Smooth muscle cell (in vitro differentiated cells): ENCODE measurements around the gene HDAC4. TPM values are rescaled to one million over a fixed set of nuclear protein-coding genes. Genes with fewer than 3 reads are reported as not detected.

Experiments
- DNase-seq: peaks from one replicate; lab custom pipeline; 2025; ENCODE audit not compliant: unreplicated experiment; lab: John Stamatoyannopoulos, UW
- H2AFZ ChIP-seq: fragments of 200-600 bp; sonication (generic); 2 replicates; pipeline ENCODE4 v1.6.0; 2016; ENCODE audit warnings: antibody characterized with exemption, low read depth, mild to moderate bottlenecking
- H3F3A ChIP-seq: fragments of 200-600 bp; sonication (generic); 2 replicates; pipeline ENCODE4 v1.6.0; 2017; ENCODE audit warnings: antibody characterized with exemption, low read depth
- H3K27ac ChIP-seq: fragments of 200-600 bp; sonication (generic); 2 replicates; pipeline ENCODE4 v1.5.1; 2016; ENCODE audit warnings: low read depth, mild to moderate bottlenecking
- H3K27me3 ChIP-seq: fragments of 200-600 bp; sonication (generic); 2 replicates; pipeline ENCODE4 v1.6.1; 2016; ENCODE audit warnings: low read depth, mild to moderate bottlenecking
- H3K36me3 ChIP-seq: fragments of 200-600 bp; sonication (generic); 2 replicates; pipeline ENCODE4 v1.5.1; 2016; ENCODE audit warnings: low read depth
- H3K4me1 ChIP-seq: fragments of 200-600 bp; sonication (generic); 2 replicates; pipeline ENCODE4 v1.5.1; 2016; ENCODE audit warnings: low read depth
- H3K4me2 ChIP-seq: fragments of 200-600 bp; sonication (generic); 2 replicates; pipeline ENCODE4 v1.6.0; 2016; ENCODE audit warnings: mild to moderate bottlenecking
- H3K4me3 ChIP-seq: fragments of 200-600 bp; sonication (generic); 2 replicates; pipeline ENCODE4 v1.5.1; 2016; ENCODE audit warnings: mild to moderate bottlenecking
- H3K79me2 ChIP-seq: fragments of 200-600 bp; sonication (generic); 2 replicates; pipeline ENCODE4 v1.6.0; 2016; ENCODE audit warnings: low read depth, mild to moderate bottlenecking
- H3K9ac ChIP-seq: fragments of 200-600 bp; sonication (generic); 2 replicates; pipeline ENCODE4 v1.6.0; 2016; ENCODE audit warnings: low read depth
- H3K9me3 ChIP-seq: fragments of 200-600 bp; sonication (generic); replicated peaks from 2 replicates; pipeline ENCODE4 v1.5.1; 2016; ENCODE audit warnings: low read depth
- H4K20me1 ChIP-seq: fragments of 200-600 bp; sonication (generic); 2 replicates; pipeline ENCODE4 v1.6.0; 2016; ENCODE audit warnings: low read depth
- WGBS: methylation state at CpG from one replicate; pipeline ENCODE4 v1.1.7; 2016; ENCODE audit warnings: low lambda C conversion rate; 5-methylcytosine and 5-hydroxymethylcytosine counted together
- polyA plus RNA-seq: library from polyadenylated mRNA; unstranded; fragments of >200 nt; fragmentation: Nextera tagmentation; extraction: Ambion mirVana; gene quantifications from 2 replicates; pipeline ENCODE4 v1.2.1, GENCODE V29; 2016
- total RNA-seq: library from RNA; depleted of rRNA; stranded (reverse); fragments of >200 nt; gene quantifications from 2 replicates; pipeline ENCODE4 v1.2.3, GENCODE V29; 2014
- TF ChIP-seq, protein P1 (sequence below): fragments of 200-600 bp; sonication (generic); IDR thresholded peaks from 2 replicates; pipeline ENCODE4 v1.5.1; 2017; ENCODE audit warnings: borderline replicate concordance, mild to moderate bottlenecking, antibody characterized with exemption; ENCODE audit not compliant: insufficient read depth, poor library complexity, severe bottlenecking

Gene HDAC4
- total and polyA plus RNA-seq, 2 experiments from 2014 or later: 6.2 to 35.7 TPM

GRCh38 chr2:239365782-239366435, 34.9 kb downstream of the HDAC4 start:
- H3K9ac ChIP-seq: no peak overlapping the region
- H3K4me3 ChIP-seq: no peak overlapping the region
- no peak for DNase-seq
- no peak overlapping the region for H2AFZ ChIP-seq
- H4K20me1 ChIP-seq: peaks cover 96% of the 10 kb centered on the region
- no peaks in the 10 kb centered on the region for H3K36me3 ChIP-seq
- H3K9me3 ChIP-seq: no peaks in the 10 kb centered on the region
- no peaks in the 10 kb centered on the region for H3F3A ChIP-seq
- H3K27ac ChIP-seq: no peak overlapping the region
- peaks cover 5% of the 10 kb centered on the region for H3K4me1 ChIP-seq
- no peaks in the 10 kb centered on the region for H3K27me3 ChIP-seq
- TF ChIP-seq, protein P1, sequence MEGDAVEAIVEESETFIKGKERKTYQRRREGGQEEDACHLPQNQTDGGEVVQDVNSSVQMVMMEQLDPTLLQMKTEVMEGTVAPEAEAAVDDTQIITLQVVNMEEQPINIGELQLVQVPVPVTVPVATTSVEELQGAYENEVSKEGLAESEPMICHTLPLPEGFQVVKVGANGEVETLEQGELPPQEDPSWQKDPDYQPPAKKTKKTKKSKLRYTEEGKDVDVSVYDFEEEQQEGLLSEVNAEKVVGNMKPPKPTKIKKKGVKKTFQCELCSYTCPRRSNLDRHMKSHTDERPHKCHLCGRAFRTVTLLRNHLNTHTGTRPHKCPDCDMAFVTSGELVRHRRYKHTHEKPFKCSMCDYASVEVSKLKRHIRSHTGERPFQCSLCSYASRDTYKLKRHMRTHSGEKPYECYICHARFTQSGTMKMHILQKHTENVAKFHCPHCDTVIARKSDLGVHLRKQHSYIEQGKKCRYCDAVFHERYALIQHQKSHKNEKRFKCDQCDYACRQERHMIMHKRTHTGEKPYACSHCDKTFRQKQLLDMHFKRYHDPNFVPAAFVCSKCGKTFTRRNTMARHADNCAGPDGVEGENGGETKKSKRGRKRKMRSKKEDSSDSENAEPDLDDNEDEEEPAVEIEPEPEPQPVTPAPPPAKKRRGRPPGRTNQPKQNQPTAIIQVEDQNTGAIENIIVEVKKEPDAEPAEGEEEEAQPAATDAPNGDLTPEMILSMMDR: no peak
- peaks cover 48% of the 10 kb centered on the region for H3K79me2 ChIP-seq
- WGBS: 96% methylated on average over 32 of the region's 32 CpGs
- no peak overlapping the region for H3K4me2 ChIP-seq

- no peaks in the 10 kb centered on the region for H3K36me3 ChIP-seq
- no peak overlapping the region for H3K27ac ChIP-seq
- no peaks in the 10 kb centered on the region for H3K9me3 ChIP-seq
- H2AFZ ChIP-seq: no peak overlapping the region
- peaks cover 53% of the 10 kb centered on the region for H3K79me2 ChIP-seq
- peaks cover 96% of the 10 kb centered on the region for H4K20me1 ChIP-seq
- H3K27me3 ChIP-seq: no peaks in the 10 kb centered on the region
- no peak overlapping the region for H3K9ac ChIP-seq
- TF ChIP-seq, protein P1: no peak
- H3K4me3 ChIP-seq: no peak overlapping the region
- H3K4me2 ChIP-seq: no peak overlapping the region
- H3K4me1 ChIP-seq: peaks cover 7% of the 10 kb centered on the region
- no peaks in the 10 kb centered on the region for H3F3A ChIP-seq
- DNase-seq: no peak
- WGBS: 86% methylated on average over 11 of the region's 11 CpGs
These were observed 35.6 kb downstream of the HDAC4 start for GRCh38 chr2:239365071-239365781.

DNA sequence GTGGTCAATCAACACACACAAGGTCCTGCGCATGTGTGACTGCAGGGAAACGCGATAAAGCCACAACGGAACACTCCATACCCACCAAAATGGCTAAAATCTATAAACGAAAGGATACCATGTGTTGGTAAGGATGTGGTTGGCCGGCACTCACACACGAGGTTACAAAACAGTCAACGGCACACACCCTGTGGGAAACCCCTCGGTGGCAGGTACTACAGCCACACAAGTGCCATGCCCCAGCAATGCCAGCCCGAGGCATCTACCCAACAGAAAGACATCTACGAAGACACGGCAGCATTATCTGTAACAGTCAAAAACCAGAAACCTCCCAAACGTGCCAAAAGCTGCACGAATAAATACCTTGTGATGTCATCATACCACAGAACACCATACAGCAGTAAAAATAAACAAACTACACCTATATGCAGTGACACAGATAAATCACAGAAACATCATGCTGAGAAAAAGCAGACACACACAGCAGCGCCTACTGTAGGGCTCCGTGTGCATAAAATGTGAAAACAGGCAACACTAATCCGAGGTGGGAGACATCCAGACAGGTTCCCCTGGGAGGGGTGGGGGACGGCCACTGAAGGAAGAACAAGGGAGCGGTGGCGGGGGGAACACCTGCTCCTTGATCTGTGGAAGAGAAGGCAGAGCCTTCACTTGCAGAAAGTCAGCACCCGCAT, 36.7 kb downstream of the HDAC4 start:
- H3K36me3 ChIP-seq: no peaks in the 10 kb centered on the region
- peaks cover 53% of the 10 kb centered on the region for H3K79me2 ChIP-seq
- WGBS: 92% methylated on average over 21 of the region's 21 CpGs

More for the DNA sequence above, 36.7 kb downstream of the HDAC4 start:
- H3K4me1 ChIP-seq: peaks cover 7% of the 10 kb centered on the region
- H3K4me3 ChIP-seq: no peak overlapping the region
- no peak overlapping the region for H3K4me2 ChIP-seq
- DNase-seq: no peak
- H3K9me3 ChIP-seq: no peaks in the 10 kb centered on the region
- no peak overlapping the region for H3K9ac ChIP-seq
- H2AFZ ChIP-seq: no peak overlapping the region
- H3K27ac ChIP-seq: no peak overlapping the region
- H4K20me1 ChIP-seq: peaks cover 96% of the 10 kb centered on the region
- TF ChIP-seq, protein P1: no peak
- H3K27me3 ChIP-seq: no peaks in the 10 kb centered on the region
- H3F3A ChIP-seq: no peaks in the 10 kb centered on the region
